ENCODE data around the gene MAP2K5.

MAP2K5 gene

GRCh38 chr15:67560320-67560719 is 17.8 kb downstream of the MAP2K5 start:
- H3K27ac ChIP-seq, result no peak overlapping the region

GRCh38 chr15:67563092-67563491 is 20.6 kb downstream of the MAP2K5 start:
- no peak for TF ChIP-seq ZFX (IDR thresholded peaks at IDR 0.05)
- TF ChIP-seq, protein P1, sequence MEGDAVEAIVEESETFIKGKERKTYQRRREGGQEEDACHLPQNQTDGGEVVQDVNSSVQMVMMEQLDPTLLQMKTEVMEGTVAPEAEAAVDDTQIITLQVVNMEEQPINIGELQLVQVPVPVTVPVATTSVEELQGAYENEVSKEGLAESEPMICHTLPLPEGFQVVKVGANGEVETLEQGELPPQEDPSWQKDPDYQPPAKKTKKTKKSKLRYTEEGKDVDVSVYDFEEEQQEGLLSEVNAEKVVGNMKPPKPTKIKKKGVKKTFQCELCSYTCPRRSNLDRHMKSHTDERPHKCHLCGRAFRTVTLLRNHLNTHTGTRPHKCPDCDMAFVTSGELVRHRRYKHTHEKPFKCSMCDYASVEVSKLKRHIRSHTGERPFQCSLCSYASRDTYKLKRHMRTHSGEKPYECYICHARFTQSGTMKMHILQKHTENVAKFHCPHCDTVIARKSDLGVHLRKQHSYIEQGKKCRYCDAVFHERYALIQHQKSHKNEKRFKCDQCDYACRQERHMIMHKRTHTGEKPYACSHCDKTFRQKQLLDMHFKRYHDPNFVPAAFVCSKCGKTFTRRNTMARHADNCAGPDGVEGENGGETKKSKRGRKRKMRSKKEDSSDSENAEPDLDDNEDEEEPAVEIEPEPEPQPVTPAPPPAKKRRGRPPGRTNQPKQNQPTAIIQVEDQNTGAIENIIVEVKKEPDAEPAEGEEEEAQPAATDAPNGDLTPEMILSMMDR (conservative IDR thresholded peaks at IDR 0.05), result no peak
- H3K27ac ChIP-seq, result no peak overlapping the region

More at GRCh38 chr15:67560320-67560719, 17.8 kb downstream of the MAP2K5 start:
- TF ChIP-seq, protein P1 (conservative IDR thresholded peaks at IDR 0.05), result no peak
- TF ChIP-seq ZFX (IDR thresholded peaks at IDR 0.05), result no peak

GRCh38 chr15:67564021-67564967 is 21.8 kb downstream of the MAP2K5 start:
- no peak overlapping the region for H3K27ac ChIP-seq
- no peak for TF ChIP-seq ZFX (IDR thresholded peaks at IDR 0.05)
- TF ChIP-seq, protein P1 (conservative IDR thresholded peaks at IDR 0.05), result no peak

- H3K27ac ChIP-seq, result no peak overlapping the region
- TF ChIP-seq ZFX (IDR thresholded peaks at IDR 0.05), result no peak
- TF ChIP-seq, protein P1 (conservative IDR thresholded peaks at IDR 0.05), result no peak
Observed at GRCh38 chr15:67564968-67565345, 22.5 kb downstream of the MAP2K5 start.

DNA sequence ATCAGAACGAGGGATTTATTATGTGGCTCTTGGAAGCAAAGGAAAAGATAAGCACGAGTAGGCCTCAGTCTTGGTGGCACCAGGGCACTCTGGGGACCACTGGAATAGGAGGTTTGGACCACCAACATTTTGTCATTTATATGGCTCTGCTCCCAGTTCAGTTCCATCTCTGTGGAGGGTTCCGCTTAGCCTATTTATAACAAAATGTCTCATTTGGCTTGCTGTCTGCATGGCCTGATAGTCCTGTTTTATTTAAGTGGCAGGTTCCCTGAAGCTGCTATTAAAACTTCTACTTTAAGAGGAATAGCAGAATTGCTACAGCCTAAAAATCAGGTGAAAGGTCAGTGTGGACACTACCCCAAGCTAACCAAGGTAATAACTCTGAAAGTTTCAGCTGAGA is 27.2 kb downstream of the MAP2K5 start:
- TF ChIP-seq, protein P1 (conservative IDR thresholded peaks at IDR 0.05), result no peak
- TF ChIP-seq ZFX (IDR thresholded peaks at IDR 0.05), result no peak
- no peak overlapping the region for H3K27ac ChIP-seq

- no peak overlapping the region for H3K27ac ChIP-seq
- TF ChIP-seq ZFX (IDR thresholded peaks at IDR 0.05), result no peak
- TF ChIP-seq, protein P1 (conservative IDR thresholded peaks at IDR 0.05), result no peak
Observed at GRCh38 chr15:67570875-67571647, 28.6 kb downstream of the MAP2K5 start.
